K562 (cell line): ENCODE results near the gene RNF31. TPM values are rescaled to one million over a fixed set of nuclear protein-coding genes. Genes with fewer than 3 reads are reported as not detected.

Experiments used
- ARID2 ChIP-seq: fragments of 450-650 bp; IDR thresholded peaks from 2 replicates; pipeline ENCODE4 v1.6.1; 2017; ENCODE audit warnings: antibody characterized with exemption, mild to moderate bottlenecking
- CBFA2T3 ChIP-seq: fragments of 450-650 bp; IDR thresholded peaks from 2 replicates; pipeline ENCODE4 v1.6.1; 2017
- CBX5 ChIP-seq: IDR thresholded peaks from 2 replicates; pipeline ENCODE4 v1.6.1; 2014; ENCODE audit warnings: low read depth, borderline replicate concordance
- ELF1 ChIP-seq: fragments of 200-800 bp; sonication (Bioruptor generic); IDR thresholded peaks from 2 replicates; pipeline ENCODE4 v1.6.1; 2016; ENCODE audit warnings: missing genetic modification characterization, missing compliant biosample characterization
- KAT8 ChIP-seq: fragments of 450-650 bp; IDR thresholded peaks from 2 replicates; pipeline ENCODE4 v1.6.1; 2016; ENCODE audit warnings: low read depth, mild to moderate bottlenecking
- KLF6 ChIP-seq: fragments of 250-450 bp; sonication (Bioruptor Pico); IDR thresholded peaks from 2 replicates; pipeline ENCODE4 v1.4.0; 2020; ENCODE audit warnings: mild to moderate bottlenecking, moderate library complexity, borderline replicate concordance
- MAFG ChIP-seq: fragments of 450-650 bp; conservative IDR thresholded peaks from 2 replicates; pipeline ENCODE4 v1.6.1; 2016; ENCODE audit warnings: missing genetic modification characterization, missing compliant biosample characterization
- MECOM ChIP-seq: fragments of 250-450 bp; sonication (Bioruptor Pico); IDR thresholded peaks from 2 replicates; pipeline ENCODE4 v1.8.0; 2022; ENCODE audit warnings: inconsistent platforms
- MED1 ChIP-seq: sonication (generic); formaldehyde crosslinking; IDR thresholded peaks from 2 replicates; pipeline ENCODE4 v1.8.1; 2023; ENCODE audit warnings: missing genetic modification reagents, borderline replicate concordance
- MEF2D ChIP-seq: conservative IDR thresholded peaks from 2 replicates; pipeline ENCODE4 v1.6.1; 2016; ENCODE audit warnings: low read depth, missing genetic modification characterization, missing compliant biosample characterization
- MIER1 ChIP-seq: fragments of 450-650 bp; IDR thresholded peaks from 2 replicates; pipeline ENCODE4 v1.6.1; 2016; ENCODE audit warnings: antibody characterized with exemption, mild to moderate bottlenecking, low read depth
- NBN ChIP-seq: fragments of 450-650 bp; IDR thresholded peaks from 2 replicates; pipeline ENCODE4 v1.6.1; 2016; ENCODE audit warnings: low read depth, mild to moderate bottlenecking
- NCOA4 ChIP-seq: fragments of 450-650 bp; IDR thresholded peaks from 2 replicates; pipeline ENCODE4 v1.6.1; 2018; ENCODE audit warnings: mild to moderate bottlenecking; ENCODE audit not compliant: partially characterized antibody
- NFXL1 ChIP-seq: fragments of 450-650 bp; formaldehyde crosslinking; IDR thresholded peaks from 2 replicates; pipeline ENCODE4 v1.4.0; 2021; ENCODE audit warnings: mild to moderate bottlenecking
- PHB ChIP-seq: fragments of 250-450 bp; sonication (Bioruptor Pico); IDR thresholded peaks from 2 replicates; pipeline ENCODE4 v1.5.0; 2021
- RHOXF2B ChIP-seq: fragments of 250-450 bp; sonication (Bioruptor Pico); conservative IDR thresholded peaks from 2 replicates; pipeline ENCODE4 v1.5.1; 2021
- RNF2 ChIP-seq: sonication (generic); IDR thresholded peaks from 2 replicates; pipeline ENCODE4 v1.6.1; 2016
- SIX5 ChIP-seq, 2 experiments: IDR thresholded peaks; 2 replicates each; pipeline ENCODE4 v1.6.1; 2011; ENCODE audit warnings: low read length in 2 of 2, borderline replicate concordance in 1 of 2, low read depth in 1 of 2, mild to moderate bottlenecking in 1 of 2, moderate library complexity in 1 of 2; ENCODE audit not compliant: insufficient read depth in 1 of 2
- SP1 ChIP-seq: sonication (generic); formaldehyde crosslinking; IDR thresholded peaks from 2 replicates; pipeline ENCODE4 v1.8.1; 2022; ENCODE audit warnings: mild to moderate bottlenecking, missing genetic modification reagents
- TAF15 ChIP-seq: fragments of 200-400 bp; formaldehyde crosslinking; IDR thresholded peaks from 2 replicates; pipeline ENCODE4 v1.6.1; 2017; ENCODE audit warnings: mild to moderate bottlenecking, low read depth, low read length, moderate library complexity
- TCF7 ChIP-seq: sonication (generic); IDR thresholded peaks from 2 replicates; pipeline ENCODE4 v1.6.1; 2016; ENCODE audit warnings: antibody characterized with exemption, borderline replicate concordance
- XRCC3 ChIP-seq: fragments of 450-650 bp; IDR thresholded peaks from 2 replicates; pipeline ENCODE4 v1.6.1; 2017; ENCODE audit warnings: mild to moderate bottlenecking, moderate library complexity
- ZNF224 ChIP-seq: sonication (generic); formaldehyde crosslinking; IDR thresholded peaks from 2 replicates; pipeline ENCODE4 v1.8.0; 2022; ENCODE audit warnings: mild to moderate bottlenecking, missing genetic modification reagents
- ZNF263 ChIP-seq: sonication (generic); formaldehyde crosslinking; IDR thresholded peaks from 2 replicates; pipeline ENCODE4 v1.8.0; 2022; ENCODE audit warnings: mild to moderate bottlenecking, missing genetic modification reagents, borderline replicate concordance
- ZNF445 ChIP-seq: fragments of 250-450 bp; sonication (Bioruptor Pico); IDR thresholded peaks from 2 replicates; pipeline ENCODE4 v1.4.0; 2020; ENCODE audit warnings: low read depth, mild to moderate bottlenecking, moderate library complexity
- ZNF507 ChIP-seq: conservative IDR thresholded peaks from 2 replicates; pipeline ENCODE4 v1.6.1; 2017; ENCODE audit warnings: missing genetic modification characterization, missing compliant biosample characterization
- polyA plus RNA-seq, 8 experiments: library from polyadenylated mRNA; depleted of rRNA in 4 of 8; stranded (reverse) in 5 of 8; unstranded in 3 of 8; fragments of >200 nt; fragmentation: Nextera tagmentation in 2 of 8; fragmentation: Illumina TruSeq in 1 of 8; extraction: Ambion mirVana in 2 of 8; extraction: Trizol in 1 of 8; gene quantifications; 2 replicates each; pipeline versions ENCODE4 v1.2.1 to v1.2.3, GENCODE V29; 2011 to 2014; ENCODE audit warnings: inconsistent platforms in 1 of 8, missing spikeins in 1 of 8
- total RNA-seq, 7 experiments: library from RNA; depleted of rRNA in 6 of 7; stranded (reverse); fragments of >200 nt in 6 of 7; fragmentation: Illumina TruSeq in 2 of 7; extraction: Trizol in 2 of 7; gene quantifications; 2 replicates each; pipeline versions ENCODE4 v1.2.1 to v1.2.3, GENCODE V29; 2011 to 2021; ENCODE audit warnings: low replicate concordance in 1 of 7
- TF ChIP-seq, protein P1 (sequence below): fragments of 450-650 bp; formaldehyde crosslinking; IDR thresholded peaks from 2 replicates; pipeline ENCODE4 v1.4.0; 2020; ENCODE audit warnings: mild to moderate bottlenecking, mixed read lengths
- TF ChIP-seq, protein P2 (sequence below): fragments of 250-450 bp; sonication (Bioruptor Pico); IDR thresholded peaks from 2 replicates; pipeline ENCODE4 v1.8.0; 2021; ENCODE audit warnings: borderline replicate concordance, mild to moderate bottlenecking, moderate library complexity; ENCODE audit not compliant: poor library complexity, severe bottlenecking
- TF ChIP-seq, protein P3 (sequence below): fragments of 250-450 bp; sonication (Bioruptor Pico); IDR thresholded peaks from 2 replicates; pipeline ENCODE4 v1.4.0; 2020; ENCODE audit warnings: borderline replicate concordance

The RNF31 gene
- total and polyA plus RNA-seq, 9 of the 15 experiments (the other 6 are each of a cell fraction or from before 2014, with no cell fraction given): 3.1 to 47.6 (median 19.1) TPM

DNA sequence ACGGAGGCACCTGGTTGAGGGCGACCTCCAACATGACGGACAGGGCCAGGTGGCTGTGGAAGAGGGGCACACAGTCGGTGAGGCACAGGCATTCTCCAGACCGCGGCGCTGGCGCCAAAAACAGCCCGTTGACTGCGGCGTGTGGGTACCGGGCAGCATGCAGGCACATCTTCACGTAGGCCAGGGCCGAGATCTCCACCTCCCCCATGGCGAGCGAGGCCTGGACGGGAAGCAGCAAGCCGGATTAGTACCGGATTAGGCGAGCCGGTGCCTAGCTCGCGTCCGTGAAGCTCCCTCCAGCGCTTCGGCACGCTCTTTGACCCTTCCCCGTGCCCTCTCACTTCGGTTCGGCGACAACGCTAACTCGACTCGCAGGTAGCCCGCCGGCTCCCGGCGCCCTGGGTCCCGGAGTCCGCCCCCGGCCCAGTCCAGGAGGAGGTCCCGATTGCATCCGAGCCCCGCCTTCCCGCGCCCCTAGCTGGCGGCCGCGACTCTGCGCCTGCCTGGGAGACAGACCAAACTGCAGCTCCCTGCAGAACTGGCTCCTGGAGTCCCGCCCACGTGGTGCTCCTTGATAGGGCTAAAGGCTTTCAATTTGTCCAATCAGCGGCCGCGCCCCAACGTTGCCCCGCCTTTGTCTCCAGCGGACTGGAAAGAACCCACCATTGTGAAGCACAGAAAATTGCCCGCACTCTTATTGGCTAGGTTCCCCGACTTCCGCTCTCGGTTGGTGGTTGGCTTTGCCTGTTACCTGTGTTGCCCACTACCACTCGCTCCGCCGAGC, 6.0 kb upstream of the RNF31 start, which contains the start of gene EMC9 (continued):
- TF ChIP-seq ZNF507 (tag) (no peak), SIX5 (IDR thresholded peaks at IDR 0.05; ENCODE audit: borderline replicate concordance in 1 of 2, insufficient read depth in 1 of 2, low read depth in 1 of 2, low read length in 2 of 2) (no peak), CBX5 (no peak), MAFG (tag) (no peak), NBN (no peak), RHOXF2B (CRISPR knock-in tag) (no peak), ELF1 (tag) (0 out of 2 replicates have a peak, but pooled peaks have one; percentile 50), MEF2D (tag) (no peak), MED1 (no peak), NFXL1 (no peak), TCF7 (no peak), KAT8 (no peak), ZNF445 (CRISPR knock-in tag) (no peak), ARID2 (no peak), ZNF224 (no peak), NCOA4 (no peak), RNF2 (0 out of 2 replicates have a peak, but pooled peaks have one; percentile 7), SP1 (CRISPR knock-in tag) (peak; percentile 81), PHB (CRISPR knock-in tag) (no peak), TAF15 (no peak), MECOM (CRISPR knock-in tag) (no peak), MIER1 (no peak), XRCC3 (no peak), CBFA2T3 (no peak), ZNF263 (CRISPR knock-in tag) (no peak), KLF6 (CRISPR knock-in tag) (no peak)
- TF ChIP-seq, protein P1, sequence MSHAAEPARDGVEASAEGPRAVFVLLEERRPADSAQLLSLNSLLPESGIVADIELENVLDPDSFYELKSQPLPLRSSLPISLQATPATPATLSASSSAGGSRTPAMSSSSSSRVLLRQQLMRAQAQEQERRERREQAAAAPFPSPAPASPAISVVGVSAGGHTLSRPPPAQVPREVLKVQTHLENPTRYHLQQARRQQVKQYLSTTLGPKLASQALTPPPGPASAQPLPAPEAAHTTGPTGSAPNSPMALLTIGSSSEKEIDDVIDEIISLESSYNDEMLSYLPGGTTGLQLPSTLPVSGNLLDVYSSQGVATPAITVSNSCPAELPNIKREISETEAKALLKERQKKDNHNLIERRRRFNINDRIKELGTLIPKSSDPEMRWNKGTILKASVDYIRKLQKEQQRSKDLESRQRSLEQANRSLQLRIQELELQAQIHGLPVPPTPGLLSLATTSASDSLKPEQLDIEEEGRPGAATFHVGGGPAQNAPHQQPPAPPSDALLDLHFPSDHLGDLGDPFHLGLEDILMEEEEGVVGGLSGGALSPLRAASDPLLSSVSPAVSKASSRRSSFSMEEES (CRISPR knock-in tag): no peak
- TF ChIP-seq, protein P2, sequence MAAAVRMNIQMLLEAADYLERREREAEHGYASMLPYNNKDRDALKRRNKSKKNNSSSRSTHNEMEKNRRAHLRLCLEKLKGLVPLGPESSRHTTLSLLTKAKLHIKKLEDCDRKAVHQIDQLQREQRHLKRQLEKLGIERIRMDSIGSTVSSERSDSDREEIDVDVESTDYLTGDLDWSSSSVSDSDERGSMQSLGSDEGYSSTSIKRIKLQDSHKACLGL (CRISPR knock-in tag): no peak
- TF ChIP-seq, protein P3, sequence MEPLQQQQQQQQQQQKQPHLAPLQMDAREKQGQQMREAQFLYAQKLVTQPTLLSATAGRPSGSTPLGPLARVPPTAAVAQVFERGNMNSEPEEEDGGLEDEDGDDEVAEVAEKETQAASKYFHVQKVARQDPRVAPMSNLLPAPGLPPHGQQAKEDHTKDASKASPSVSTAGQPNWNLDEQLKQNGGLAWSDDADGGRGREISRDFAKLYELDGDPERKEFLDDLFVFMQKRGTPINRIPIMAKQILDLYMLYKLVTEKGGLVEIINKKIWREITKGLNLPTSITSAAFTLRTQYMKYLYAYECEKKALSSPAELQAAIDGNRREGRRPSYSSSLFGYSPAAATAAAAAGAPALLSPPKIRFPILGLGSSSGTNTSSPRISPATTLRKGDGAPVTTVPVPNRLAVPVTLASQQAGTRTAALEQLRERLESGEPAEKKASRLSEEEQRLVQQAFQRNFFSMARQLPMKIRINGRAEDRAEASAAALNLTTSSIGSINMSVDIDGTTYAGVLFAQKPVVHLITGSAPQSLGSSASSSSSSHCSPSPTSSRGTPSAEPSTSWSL (CRISPR knock-in tag): no peak
